HG03039 (cell line): ENCODE data around the gene MASP1.

ENCODE experiments used
- ATAC-seq: cut with Tn5 transposase; IDR thresholded peaks from one replicate; pipeline ENCODE4 v1.9.1; 2021; ENCODE audit warnings: mild to moderate bottlenecking, moderate library complexity; ENCODE audit not compliant: unreplicated experiment

The MASP1 gene

GRCh38 chr3:187191271-187191670 lies 100.3 kb downstream of the MASP1 start:
- no peak for ATAC-seq

GRCh38 chr3:187188931-187189330 lies 102.6 kb downstream of the MASP1 start:
- ATAC-seq = no peak

GRCh38 chr3:187186801-187187421 lies 104.6 kb downstream of the MASP1 start:
- no peak for ATAC-seq

- ATAC-seq = no peak
Observed at GRCh38 chr3:187186375-187186774, 105.2 kb downstream of the MASP1 start.

- no peak for ATAC-seq
Observed at GRCh38 chr3:187185759-187186158, 105.8 kb downstream of the MASP1 start.
